Neutrophil (primary cell): Measurements from ENCODE around the gene ADCY4.
"Not testable (repeated sequence)": the region's sequence is repeated elsewhere in the genome, so short reads cannot be mapped to it uniquely, and the experiment has no call there.

Source experiments
- H3K27ac ChIP-seq: fragments of 200-600 bp; sonication (generic); 2 replicates; pipeline ENCODE4 v1.5.1; 2016; ENCODE audit warnings: mild to moderate bottlenecking, moderate library complexity
- H3K27me3 ChIP-seq: fragments of 200-600 bp; sonication (generic); 2 replicates; pipeline ENCODE4 v1.6.0; 2016; ENCODE audit warnings: mild to moderate bottlenecking
- H3K36me3 ChIP-seq: fragments of 200-600 bp; sonication (generic); 2 replicates; pipeline ENCODE4 v1.5.1; 2017
- H3K4me1 ChIP-seq, 2 experiments: fragments of 200-600 bp in 1 of 2; sonication (generic) in 1 of 2; 1 replicate in 1 of 2; 2 replicates in 1 of 2; pipeline versions ENCODE4 v1.5.1 to v1.6.1; 2013 to 2016; ENCODE audit warnings: low read depth in 1 of 2, low read length in 1 of 2, mild to moderate bottlenecking in 1 of 2, moderate library complexity in 1 of 2; ENCODE audit not compliant: control insufficient read depth in 1 of 2, insufficient read depth in 1 of 2
- H3K4me3 ChIP-seq, 2 experiments: fragments of 200-600 bp in 1 of 2; sonication (generic) in 1 of 2; 1 replicate in 1 of 2; 2 replicates in 1 of 2; pipeline ENCODE4 v1.5.1; 2013 to 2016; ENCODE audit warnings: low read depth in 1 of 2, low read length in 1 of 2, mild to moderate bottlenecking in 1 of 2, moderate library complexity in 1 of 2
- H3K9me3 ChIP-seq: fragments of 200-600 bp; sonication (generic); 2 replicates; pipeline ENCODE4 v1.5.1; 2016
- TF ChIP-seq, protein P1 (sequence below): fragments of 200-600 bp; sonication (generic); IDR thresholded peaks from 2 replicates; pipeline ENCODE4 v1.5.1; 2016; ENCODE audit warnings: antibody characterized with exemption

The ADCY4 gene

GRCh38 chr14:24372701-24373416 is 38.0 kb upstream of the ADCY4 start:
- Histone ChIP-seq H3K9me3 (no peaks in the 10 kb centered on the region), H3K27ac (no peak overlapping the region), H3K36me3 (no peaks in the 10 kb centered on the region), H3K4me3 (no peak overlapping the region), H3K4me1 (peaks cover 0 to 12% of the 10 kb centered on the region in 2 experiments), H3K27me3 (peaks cover 61% of the 10 kb centered on the region)
- TF ChIP-seq, protein P1, sequence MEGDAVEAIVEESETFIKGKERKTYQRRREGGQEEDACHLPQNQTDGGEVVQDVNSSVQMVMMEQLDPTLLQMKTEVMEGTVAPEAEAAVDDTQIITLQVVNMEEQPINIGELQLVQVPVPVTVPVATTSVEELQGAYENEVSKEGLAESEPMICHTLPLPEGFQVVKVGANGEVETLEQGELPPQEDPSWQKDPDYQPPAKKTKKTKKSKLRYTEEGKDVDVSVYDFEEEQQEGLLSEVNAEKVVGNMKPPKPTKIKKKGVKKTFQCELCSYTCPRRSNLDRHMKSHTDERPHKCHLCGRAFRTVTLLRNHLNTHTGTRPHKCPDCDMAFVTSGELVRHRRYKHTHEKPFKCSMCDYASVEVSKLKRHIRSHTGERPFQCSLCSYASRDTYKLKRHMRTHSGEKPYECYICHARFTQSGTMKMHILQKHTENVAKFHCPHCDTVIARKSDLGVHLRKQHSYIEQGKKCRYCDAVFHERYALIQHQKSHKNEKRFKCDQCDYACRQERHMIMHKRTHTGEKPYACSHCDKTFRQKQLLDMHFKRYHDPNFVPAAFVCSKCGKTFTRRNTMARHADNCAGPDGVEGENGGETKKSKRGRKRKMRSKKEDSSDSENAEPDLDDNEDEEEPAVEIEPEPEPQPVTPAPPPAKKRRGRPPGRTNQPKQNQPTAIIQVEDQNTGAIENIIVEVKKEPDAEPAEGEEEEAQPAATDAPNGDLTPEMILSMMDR = no peak

DNA sequence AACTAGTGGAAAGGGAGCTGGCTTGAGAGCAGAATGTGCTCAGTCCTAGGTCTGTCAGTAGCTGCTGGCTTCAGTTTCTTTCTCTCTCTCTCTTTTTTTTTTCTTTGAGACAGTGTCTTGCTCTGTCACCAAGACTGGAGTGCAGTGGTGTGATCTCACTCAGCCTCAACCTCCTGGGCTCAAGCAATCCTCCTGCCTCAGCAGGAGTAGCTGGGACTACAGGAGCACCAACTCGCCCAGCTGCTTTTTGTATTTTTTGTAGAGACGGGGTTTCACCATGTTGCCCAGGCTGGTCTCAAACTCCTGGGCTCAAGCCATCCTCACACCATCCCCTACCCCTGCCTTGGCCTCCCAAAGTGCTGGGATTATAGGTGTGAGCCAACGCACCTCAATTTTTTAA is 36.7 kb upstream of the ADCY4 start:
- H3K27ac ChIP-seq, H3K4me3 ChIP-seq, H3K36me3 ChIP-seq, H3K9me3 ChIP-seq: not testable (repeated sequence)
- Histone ChIP-seq H3K4me1 (peaks cover 8 to 24% of the 10 kb centered on the region in 2 experiments), H3K27me3 (peaks cover 65% of the 10 kb centered on the region)

- Histone ChIP-seq H3K36me3 (no peaks in the 10 kb centered on the region), H3K4me3 (no peak overlapping the region), H3K27ac (no peak overlapping the region), H3K4me1 (peaks cover 16 to 33% of the 10 kb centered on the region in 2 experiments), H3K9me3 (no peaks in the 10 kb centered on the region), H3K27me3 (peaks cover 65% of the 10 kb centered on the region)
- TF ChIP-seq, protein P1 = no peak
Measured at GRCh38 chr14:24370748-24371147, 35.9 kb upstream of the ADCY4 start.

DNA sequence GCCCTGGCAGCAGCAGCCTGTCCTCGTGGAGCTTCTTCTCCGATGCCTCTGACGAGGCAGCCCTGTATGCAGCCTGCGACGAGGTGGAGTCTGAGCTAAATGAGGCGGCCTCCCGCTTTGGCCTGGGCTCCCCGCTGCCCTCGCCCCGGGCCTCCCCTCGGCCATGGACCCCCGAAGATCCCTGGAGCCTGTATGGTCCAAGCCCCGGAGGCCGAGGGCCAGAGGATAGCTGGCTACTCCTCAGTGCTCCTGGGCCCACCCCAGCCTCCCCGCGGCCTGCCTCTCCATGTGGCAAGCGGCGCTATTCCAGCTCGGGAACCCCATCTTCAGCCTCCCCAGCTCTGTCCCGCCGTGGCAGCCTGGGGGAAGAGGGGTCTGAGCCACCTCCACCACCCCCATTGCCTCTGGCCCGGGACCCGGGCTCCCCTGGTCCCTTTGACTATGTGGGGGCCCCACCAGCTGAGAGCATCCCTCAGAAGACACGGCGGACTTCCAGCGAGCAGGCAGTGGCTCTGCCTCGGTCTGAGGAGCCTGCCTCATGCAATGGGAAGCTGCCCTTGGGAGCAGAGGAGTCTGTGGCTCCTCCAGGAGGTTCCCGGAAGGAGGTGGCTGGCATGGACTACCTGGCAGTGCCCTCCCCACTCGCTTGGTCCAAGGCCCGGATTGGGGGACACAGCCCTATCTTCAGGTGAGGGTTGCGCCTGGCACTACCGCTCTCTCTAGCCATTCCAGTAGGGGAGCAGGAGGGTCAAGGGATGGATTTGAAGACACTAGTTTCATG is 35.2 kb upstream of the ADCY4 start:
- Histone ChIP-seq H3K36me3 (no peaks in the 10 kb centered on the region), H3K27ac (no peak overlapping the region), H3K4me1 (peaks cover 16 to 36% of the 10 kb centered on the region in 2 experiments), H3K9me3 (no peaks in the 10 kb centered on the region), H3K4me3 (no peak overlapping the region), H3K27me3 (peaks cover 67% of the 10 kb centered on the region)
- TF ChIP-seq, protein P1 = no peak

DNA sequence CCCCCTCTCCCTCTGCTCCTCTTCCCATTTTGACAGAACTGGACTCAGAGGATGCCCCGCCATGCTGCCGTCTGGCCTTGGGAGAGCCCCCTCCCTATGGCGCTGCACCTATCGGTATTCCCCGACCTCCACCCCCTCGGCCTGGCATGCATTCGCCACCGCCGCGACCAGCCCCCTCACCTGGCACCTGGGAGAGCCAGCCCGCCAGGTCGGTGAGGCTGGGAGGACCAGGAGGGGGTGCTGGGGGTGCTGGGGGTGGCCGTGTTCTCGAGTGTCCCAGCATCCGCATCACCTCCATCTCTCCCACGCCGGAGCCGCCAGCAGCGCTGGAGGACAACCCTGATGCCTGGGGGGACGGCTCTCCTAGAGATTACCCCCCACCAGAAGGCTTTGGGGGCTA is 34.6 kb upstream of the ADCY4 start:
- no peak overlapping the region for H3K4me3 ChIP-seq
- H3K4me1 ChIP-seq = peaks cover 16 to 36% of the 10 kb centered on the region in 2 experiments
- TF ChIP-seq, protein P1 = no peak

More for the DNA sequence above, 34.6 kb upstream of the ADCY4 start:
- peaks cover 74% of the 10 kb centered on the region for H3K27me3 ChIP-seq
- H3K9me3 ChIP-seq = no peaks in the 10 kb centered on the region
- no peaks in the 10 kb centered on the region for H3K36me3 ChIP-seq
- no peak overlapping the region for H3K27ac ChIP-seq
